GM12891 (cell line): ENCODE data around the gene CFAP92.

ENCODE experiments used
- DNase-seq: peaks from one replicate; pipeline ENCODE4 v3.0.0; 2011; ENCODE audit warnings: low spot score; ENCODE audit not compliant: insufficient read length
- FAIRE-seq: peaks from 2 replicates; lab custom pipeline; 2011; peaks lifted over from hg19 to GRCh38; lab: Jason Lieb, UNC
- PAX5 ChIP-seq: IDR thresholded peaks from 2 replicates; pipeline ENCODE4 v1.6.1; 2011; ENCODE audit warnings: low read length, moderate library complexity, mild to moderate bottlenecking; ENCODE audit not compliant: insufficient read depth, severe bottlenecking
- POLR2A ChIP-seq: IDR thresholded peaks from 2 replicates; pipeline ENCODE4 v1.6.1; 2011; ENCODE audit warnings: low read depth, low read length, control low read depth
- POLR2AphosphoS5 ChIP-seq: IDR thresholded peaks from 2 replicates; pipeline ENCODE4 v1.6.1; 2011; ENCODE audit warnings: low read depth, low read length, control low read depth
- POU2F2 ChIP-seq: IDR thresholded peaks from 2 replicates; pipeline ENCODE4 v1.6.1; 2011; ENCODE audit warnings: low read depth, mild to moderate bottlenecking, control low read depth, low read length, moderate library complexity
- SPI1 ChIP-seq: IDR thresholded peaks from 2 replicates; pipeline ENCODE4 v1.6.1; 2011; ENCODE audit warnings: low read depth, low read length, control low read depth
- TAF1 ChIP-seq: IDR thresholded peaks from 2 replicates; pipeline ENCODE4 v1.6.1; 2011; ENCODE audit warnings: low read depth, low read length, control low read depth

CFAP92 gene

DNA sequence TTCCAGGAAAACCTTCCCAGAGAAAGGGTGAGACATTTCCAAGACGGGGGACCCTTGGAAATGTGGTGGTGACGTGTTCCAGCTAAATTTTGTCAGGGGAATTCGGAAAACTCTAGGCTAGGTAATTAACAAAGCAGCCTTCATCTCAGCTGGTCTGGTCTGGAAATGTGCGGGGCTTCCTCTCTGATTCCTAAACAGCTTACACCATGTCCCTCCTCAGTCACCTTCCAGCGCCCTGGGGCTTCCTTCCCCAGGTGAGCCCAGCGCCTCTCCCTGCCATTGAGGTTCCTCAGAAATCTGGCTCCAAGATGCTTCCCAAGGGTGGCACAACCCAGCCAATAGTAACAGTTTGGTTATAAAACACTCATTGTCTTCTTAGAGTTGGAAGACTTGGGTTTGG is 113.9 kb downstream of the CFAP92 start:
- DNase-seq, result no peak
- no peak for FAIRE-seq
- TF ChIP-seq PAX5, result no peak
- no peak for TF ChIP-seq SPI1
- no peak for TF ChIP-seq POLR2AphosphoS5
- no peak for TF ChIP-seq POLR2A
- TF ChIP-seq TAF1, result no peak
- TF ChIP-seq POU2F2, result no peak

GRCh38 chr3:128879125-128879969 is 114.5 kb downstream of the CFAP92 start, which contains the start of gene ACAD9:
ACAD9 (plus strand) TSS chr3:128879620; CDS start chr3:128879692, 72 bp downstream.
- DNase-seq, result peak; percentile 99
- FAIRE-seq, result peak; percentile 100
- no peak for TF ChIP-seq PAX5
- TF ChIP-seq TAF1, result peak; percentile 82; the same call in 1 of the 2 replicates
- TF ChIP-seq POU2F2, result peak; percentile 85
- TF ChIP-seq POLR2AphosphoS5, result peak; percentile 90
- no peak for TF ChIP-seq SPI1
- peak; percentile 91 for TF ChIP-seq POLR2A

DNA sequence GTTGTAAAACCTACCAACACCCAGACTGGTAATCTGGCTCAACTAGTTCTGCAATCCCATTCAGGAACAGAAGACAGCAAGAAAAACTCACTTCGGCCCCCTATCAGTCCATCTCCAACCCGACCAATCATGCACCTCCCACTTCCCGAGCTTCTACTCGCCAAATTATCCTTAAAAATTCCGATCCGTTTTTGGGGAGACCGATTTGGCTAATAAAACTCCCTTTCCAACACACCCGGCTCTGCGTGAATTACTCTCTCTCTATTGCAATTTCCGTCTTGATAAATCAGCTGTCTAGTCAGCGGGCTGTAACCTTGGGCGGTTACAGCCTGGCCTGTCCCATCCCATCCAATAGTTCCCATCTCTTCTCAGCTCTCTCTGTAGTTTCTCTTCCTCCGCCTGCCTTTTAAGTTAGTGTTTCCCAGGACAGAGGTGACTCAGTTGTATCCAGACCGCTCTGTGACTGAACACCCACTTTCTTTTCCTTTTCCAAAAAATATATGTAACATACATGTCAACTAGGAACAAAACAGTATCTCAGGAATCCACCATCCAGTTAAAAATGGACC is 115.2 kb downstream of the CFAP92 start:
- no peak for DNase-seq
- FAIRE-seq, result peak; percentile 13
- TF ChIP-seq POLR2A, result 0 out of 2 replicates have a peak, but pooled peaks have one; percentile 14
- no peak for TF ChIP-seq POU2F2

DNA sequence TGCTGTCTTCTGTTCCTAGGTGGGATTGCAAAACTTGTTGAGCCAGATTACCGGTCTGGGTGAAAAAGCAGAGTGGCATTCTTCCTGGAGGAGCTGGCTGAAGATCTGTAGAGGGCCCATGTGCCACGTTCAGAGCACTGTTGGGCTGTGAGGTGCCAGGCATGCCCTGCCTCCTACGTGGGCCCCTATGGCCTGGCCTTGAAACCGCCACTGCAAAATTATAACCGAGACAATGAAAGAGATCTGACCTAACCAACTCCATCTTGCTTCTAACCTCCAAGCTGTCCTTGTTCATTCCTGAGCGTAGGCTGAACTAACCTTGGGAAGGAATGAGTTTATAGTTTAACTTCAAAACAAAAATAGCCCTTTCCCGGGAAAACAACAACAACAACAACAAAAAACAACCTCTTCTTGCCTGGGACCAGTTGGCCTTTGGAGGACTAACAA is 115.8 kb downstream of the CFAP92 start:
- no peak for TF ChIP-seq POLR2AphosphoS5
- TF ChIP-seq SPI1, result no peak
- TF ChIP-seq POU2F2, result no peak
- no peak for TF ChIP-seq PAX5
- TF ChIP-seq TAF1, result no peak
- TF ChIP-seq POLR2A, result no peak
- FAIRE-seq, result no peak

DNA sequence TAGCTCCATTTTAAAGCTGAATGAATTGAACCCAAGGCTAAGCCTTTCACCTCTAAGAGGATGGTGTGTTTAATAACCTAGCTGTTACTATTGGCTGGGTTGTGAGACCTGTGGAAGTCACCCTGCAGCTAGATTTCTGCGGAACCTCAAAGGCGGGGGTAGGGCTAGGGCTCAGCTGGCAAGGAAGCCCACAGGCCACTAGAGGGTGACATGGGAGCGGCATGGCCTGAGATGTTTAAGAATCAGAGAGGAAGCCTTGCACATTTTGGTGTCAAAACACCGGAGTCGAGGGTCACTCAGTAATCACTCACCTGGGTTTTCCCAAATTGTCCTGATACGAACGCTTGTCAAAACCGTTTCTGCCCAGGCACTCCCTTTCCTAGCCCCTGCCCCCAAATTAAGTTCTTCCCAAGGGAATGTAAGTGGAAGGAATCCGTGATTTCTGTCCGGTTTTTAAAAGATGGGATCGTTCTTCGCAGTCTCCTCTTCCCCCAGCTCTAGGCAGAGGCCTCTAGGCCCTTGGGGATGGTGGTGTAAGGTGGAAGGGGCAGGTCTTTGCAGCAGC is 118.2 kb downstream of the CFAP92 start:
- TF ChIP-seq POLR2A (no peak), SPI1 (peak; percentile 23; the same call in 1 of the 2 replicates)
- no peak for DNase-seq
- FAIRE-seq, result peak; percentile 75

More for the DNA sequence above, 115.8 kb downstream of the CFAP92 start:
- no peak for DNase-seq

DNA sequence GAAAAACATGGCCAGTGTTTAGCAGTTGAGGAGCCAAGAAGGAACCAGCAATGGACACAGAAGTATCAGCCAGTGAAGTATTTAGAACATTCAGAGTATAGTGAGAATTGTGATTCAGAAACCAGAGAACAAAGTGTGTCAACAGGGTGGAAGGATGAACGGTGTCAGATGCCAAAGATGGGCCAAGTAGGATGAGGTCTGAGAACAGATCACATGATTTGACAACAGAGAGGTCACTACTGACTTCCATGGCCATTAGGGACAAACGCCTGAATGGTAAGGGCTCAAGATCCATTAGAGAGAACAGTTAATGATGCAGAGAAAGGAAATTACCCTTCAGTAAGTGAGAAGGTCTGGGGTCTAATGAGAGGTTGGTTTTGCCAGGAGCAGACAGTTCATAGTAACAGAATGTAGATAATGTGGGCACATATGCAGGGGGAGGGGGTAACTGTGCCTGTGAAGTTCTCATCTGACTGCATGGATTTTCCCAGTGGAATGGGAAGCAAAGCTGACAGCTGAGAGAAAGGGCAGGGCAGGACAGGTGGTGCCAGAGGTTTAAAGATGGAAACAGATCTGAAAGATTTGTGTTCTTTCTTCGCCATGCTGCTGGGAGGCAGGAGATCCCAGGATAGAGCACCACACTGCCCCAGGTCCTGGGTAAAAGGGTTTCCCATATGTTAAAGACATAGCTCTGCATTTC is 119.2 kb downstream of the CFAP92 start:
- DNase-seq, result no peak
- peak; percentile 38 for FAIRE-seq
- TF ChIP-seq POLR2AphosphoS5 (no peak), POLR2A (no peak), SPI1 (no peak), POU2F2 (no peak), TAF1 (no peak)

- TF ChIP-seq POLR2AphosphoS5 (no peak), POU2F2 (no peak), PAX5 (no peak), POLR2A (no peak), TAF1 (no peak), SPI1 (no peak)
- FAIRE-seq (no peak), DNase-seq (no peak)
Measured at GRCh38 chr3:128873244-128874022, 120.4 kb downstream of the CFAP92 start.

DNA sequence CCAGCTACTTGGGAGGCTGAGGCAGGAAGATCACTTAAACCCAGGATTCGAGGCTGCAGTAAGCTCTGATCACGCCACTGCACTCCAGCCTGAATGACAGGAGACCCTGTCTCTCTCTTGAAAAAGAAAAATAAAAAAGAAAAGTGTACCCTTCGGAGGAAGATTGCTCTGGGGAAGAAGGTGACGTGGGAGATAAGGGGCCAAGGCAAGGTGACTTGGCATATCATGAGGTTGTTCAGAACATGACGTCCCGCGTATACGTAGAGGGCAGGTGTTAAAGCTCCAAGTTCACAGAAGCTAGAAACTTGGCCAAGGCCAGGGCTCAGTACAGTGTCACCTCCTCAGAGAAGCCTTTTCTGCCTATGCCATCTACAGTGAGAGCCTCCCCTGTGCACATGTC is 121.1 kb downstream of the CFAP92 start:
- DNase-seq, result no peak
- FAIRE-seq, result no peak
- TF ChIP-seq SPI1 (no peak), POU2F2 (no peak), POLR2AphosphoS5 (no peak), POLR2A (no peak)

GRCh38 chr3:128872282-128872681 is 121.6 kb downstream of the CFAP92 start:
- FAIRE-seq (no peak), DNase-seq (no peak)
- TF ChIP-seq SPI1 (no peak), POU2F2 (no peak), POLR2A (no peak), TAF1 (no peak), POLR2AphosphoS5 (no peak), PAX5 (no peak)
